BJ (cell line): ENCODE data around the gene GPR179. TPM values are rescaled to one million over a fixed set of nuclear protein-coding genes. Genes with fewer than 3 reads are reported as not detected.

Experiments
- CTCF ChIA-PET: fragments of 350-600 bp; formaldehyde crosslinking; extraction: SDS; loops from one replicate; lab custom pipeline; 2021; ENCODE audit warnings: antibody characterized with exemption, inconsistent platforms; lab: Yijun Ruan, JAX
- POLR2A ChIA-PET: fragments of 300-600 bp; sonication (Branson Sonifier 250); formaldehyde crosslinking; extraction: SDS; loops from one replicate; lab custom pipeline; 2021; ENCODE audit warnings: antibody characterized with exemption; lab: Charles Lee
- DNase-seq: peaks from one replicate; pipeline ENCODE4 v3.0.0-alpha.2; 2011; ENCODE audit warnings: low read depth
- H3K27me3 ChIP-seq: 2 replicates; pipeline ENCODE4 v1.6.0; 2011; ENCODE audit warnings: low read length; ENCODE audit not compliant: control insufficient read depth, insufficient read depth
- H3K36me3 ChIP-seq: 2 replicates; pipeline ENCODE4 v1.5.1; 2011; ENCODE audit warnings: low read length; ENCODE audit not compliant: control insufficient read depth, insufficient read depth
- H3K4me3 ChIP-seq: 2 replicates; pipeline ENCODE4 v1.5.1; 2011; ENCODE audit warnings: low read depth, mild to moderate bottlenecking, control low read depth, low read length
- CTCF ChIP-seq: IDR thresholded peaks from 2 replicates; pipeline ENCODE4 v1.5.1; 2011; ENCODE audit warnings: low read depth, mild to moderate bottlenecking, control low read depth, inconsistent platforms, low read length, moderate library complexity; ENCODE audit not compliant: insufficient read depth
- polyA plus RNA-seq: library from polyadenylated mRNA; depleted of rRNA; stranded (reverse); fragments of >200 nt; gene quantifications from 2 replicates; pipeline ENCODE4 v1.2.3, GENCODE V29; 2011

Gene GPR179
- polyA plus RNA-seq, 1 experiment: not detected

- CTCF ChIA-PET: interaction anchor here (0.6 to 5.7 kb wide), 5 partner anchors 7 to 89 kb away, joined by 3 to 52 read pairs (median 3); no protein-coding TSS in a partner anchor
- DNase-seq: no peak
- peaks cover 9% of the 10 kb centered on the region for H3K36me3 ChIP-seq
- POLR2A ChIA-PET: no interaction called here
- no peak overlapping the region for H3K4me3 ChIP-seq
- no peaks in the 10 kb centered on the region for H3K27me3 ChIP-seq
- TF ChIP-seq CTCF: no peak
Measured at GRCh38 chr17:38325221-38325851, 18.4 kb downstream of the GPR179 start.

GRCh38 chr17:38324772-38325171 is 19.0 kb downstream of the GPR179 start:
- DNase-seq: no peak
- TF ChIP-seq CTCF: no peak
- Histone ChIP-seq H3K4me3 (no peak overlapping the region), H3K27me3 (no peaks in the 10 kb centered on the region), H3K36me3 (peaks cover 9% of the 10 kb centered on the region)
- CTCF ChIA-PET: interaction anchor here (0.9 to 5.7 kb wide), 3 partner anchors 8 to 25 kb away, joined by 3 to 52 read pairs (median 15); no protein-coding TSS in a partner anchor
- POLR2A ChIA-PET: no interaction called here

GRCh38 chr17:38324141-38324697 is 19.5 kb downstream of the GPR179 start:
- Histone ChIP-seq H3K36me3 (peaks cover 9% of the 10 kb centered on the region), H3K4me3 (no peak overlapping the region), H3K27me3 (no peaks in the 10 kb centered on the region)
- no peak for TF ChIP-seq CTCF
- POLR2A ChIA-PET: no interaction called here
- CTCF ChIA-PET: interaction anchor here (0.9 to 5.7 kb wide), 4 partner anchors 9 to 90 kb away, joined by 3 to 52 read pairs (median 9); no protein-coding TSS in a partner anchor
- DNase-seq: no peak

- TF ChIP-seq CTCF: no peak
- Histone ChIP-seq H3K4me3 (no peak overlapping the region), H3K27me3 (no peaks in the 10 kb centered on the region), H3K36me3 (peaks cover 9% of the 10 kb centered on the region)
- ChIA-PET POLR2A (no interaction called here), CTCF (interaction anchor here (0.7 to 5.7 kb wide), 6 partner anchors 10 to 91 kb away, joined by 3 to 52 read pairs (median 4); no protein-coding TSS in a partner anchor)
- DNase-seq: no peak
Measured at GRCh38 chr17:38322897-38323296, 20.9 kb downstream of the GPR179 start.

GRCh38 chr17:38322156-38322779 is 21.5 kb downstream of the GPR179 start:
- DNase-seq: no peak
- CTCF ChIA-PET: interaction anchor here (0.5 to 5.7 kb wide), 14 partner anchors 9 to 649 kb away, joined by 3 to 52 read pairs (median 4); no protein-coding TSS in a partner anchor
- TF ChIP-seq CTCF: peak; percentile 76

More at GRCh38 chr17:38322156-38322779, 21.5 kb downstream of the GPR179 start:
- POLR2A ChIA-PET: no interaction called here
- H3K36me3 ChIP-seq: peaks cover 9% of the 10 kb centered on the region
- no peak overlapping the region for H3K4me3 ChIP-seq
- no peaks in the 10 kb centered on the region for H3K27me3 ChIP-seq
